Measurements from ENCODE around the gene MN1.

DNA sequence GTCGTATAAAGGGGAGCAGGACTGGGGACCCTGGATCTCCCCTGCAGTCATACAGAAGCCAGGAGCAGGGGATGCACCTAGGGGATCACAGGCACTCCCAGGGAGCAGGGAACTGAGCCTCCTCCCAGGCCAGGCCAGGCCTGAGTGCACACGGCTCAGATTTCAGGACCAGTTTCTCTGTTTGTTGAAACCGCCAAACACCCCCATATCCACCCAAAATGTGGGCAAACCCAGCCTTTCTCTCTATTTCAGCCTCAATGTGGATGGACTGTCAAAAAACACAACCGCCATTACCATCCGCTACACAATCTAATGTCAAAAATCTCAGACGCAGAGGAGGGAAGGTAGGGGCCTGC is 17.5 kb downstream of the MN1 start:
- no peak for TF ChIP-seq GABPA (IDR thresholded peaks at IDR 0.05; ENCODE audit: low read depth)
- TF ChIP-seq, protein P1, sequence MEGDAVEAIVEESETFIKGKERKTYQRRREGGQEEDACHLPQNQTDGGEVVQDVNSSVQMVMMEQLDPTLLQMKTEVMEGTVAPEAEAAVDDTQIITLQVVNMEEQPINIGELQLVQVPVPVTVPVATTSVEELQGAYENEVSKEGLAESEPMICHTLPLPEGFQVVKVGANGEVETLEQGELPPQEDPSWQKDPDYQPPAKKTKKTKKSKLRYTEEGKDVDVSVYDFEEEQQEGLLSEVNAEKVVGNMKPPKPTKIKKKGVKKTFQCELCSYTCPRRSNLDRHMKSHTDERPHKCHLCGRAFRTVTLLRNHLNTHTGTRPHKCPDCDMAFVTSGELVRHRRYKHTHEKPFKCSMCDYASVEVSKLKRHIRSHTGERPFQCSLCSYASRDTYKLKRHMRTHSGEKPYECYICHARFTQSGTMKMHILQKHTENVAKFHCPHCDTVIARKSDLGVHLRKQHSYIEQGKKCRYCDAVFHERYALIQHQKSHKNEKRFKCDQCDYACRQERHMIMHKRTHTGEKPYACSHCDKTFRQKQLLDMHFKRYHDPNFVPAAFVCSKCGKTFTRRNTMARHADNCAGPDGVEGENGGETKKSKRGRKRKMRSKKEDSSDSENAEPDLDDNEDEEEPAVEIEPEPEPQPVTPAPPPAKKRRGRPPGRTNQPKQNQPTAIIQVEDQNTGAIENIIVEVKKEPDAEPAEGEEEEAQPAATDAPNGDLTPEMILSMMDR (IDR thresholded peaks at IDR 0.05; ENCODE audit: insufficient read depth, low read length), result no peak
- TF ChIP-seq POLR2AphosphoS5 (IDR thresholded peaks at IDR 0.05; ENCODE audit: low read depth), result no peak
- TF ChIP-seq, protein P2, sequence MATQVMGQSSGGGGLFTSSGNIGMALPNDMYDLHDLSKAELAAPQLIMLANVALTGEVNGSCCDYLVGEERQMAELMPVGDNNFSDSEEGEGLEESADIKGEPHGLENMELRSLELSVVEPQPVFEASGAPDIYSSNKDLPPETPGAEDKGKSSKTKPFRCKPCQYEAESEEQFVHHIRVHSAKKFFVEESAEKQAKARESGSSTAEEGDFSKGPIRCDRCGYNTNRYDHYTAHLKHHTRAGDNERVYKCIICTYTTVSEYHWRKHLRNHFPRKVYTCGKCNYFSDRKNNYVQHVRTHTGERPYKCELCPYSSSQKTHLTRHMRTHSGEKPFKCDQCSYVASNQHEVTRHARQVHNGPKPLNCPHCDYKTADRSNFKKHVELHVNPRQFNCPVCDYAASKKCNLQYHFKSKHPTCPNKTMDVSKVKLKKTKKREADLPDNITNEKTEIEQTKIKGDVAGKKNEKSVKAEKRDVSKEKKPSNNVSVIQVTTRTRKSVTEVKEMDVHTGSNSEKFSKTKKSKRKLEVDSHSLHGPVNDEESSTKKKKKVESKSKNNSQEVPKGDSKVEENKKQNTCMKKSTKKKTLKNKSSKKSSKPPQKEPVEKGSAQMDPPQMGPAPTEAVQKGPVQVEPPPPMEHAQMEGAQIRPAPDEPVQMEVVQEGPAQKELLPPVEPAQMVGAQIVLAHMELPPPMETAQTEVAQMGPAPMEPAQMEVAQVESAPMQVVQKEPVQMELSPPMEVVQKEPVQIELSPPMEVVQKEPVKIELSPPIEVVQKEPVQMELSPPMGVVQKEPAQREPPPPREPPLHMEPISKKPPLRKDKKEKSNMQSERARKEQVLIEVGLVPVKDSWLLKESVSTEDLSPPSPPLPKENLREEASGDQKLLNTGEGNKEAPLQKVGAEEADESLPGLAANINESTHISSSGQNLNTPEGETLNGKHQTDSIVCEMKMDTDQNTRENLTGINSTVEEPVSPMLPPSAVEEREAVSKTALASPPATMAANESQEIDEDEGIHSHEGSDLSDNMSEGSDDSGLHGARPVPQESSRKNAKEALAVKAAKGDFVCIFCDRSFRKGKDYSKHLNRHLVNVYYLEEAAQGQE (IDR thresholded peaks at IDR 0.05; ENCODE audit: insufficient replicate concordance, low read depth), result no peak
- no peak for TF ChIP-seq SPI1 (IDR thresholded peaks at IDR 0.05; ENCODE audit: borderline replicate concordance, low read depth)
